ENCODE measurements around the gene CIC.
"Not testable (repeated sequence)": the region's sequence is repeated elsewhere in the genome, so short reads cannot be mapped to it uniquely, and the experiment has no call there.

Gene CIC

DNA sequence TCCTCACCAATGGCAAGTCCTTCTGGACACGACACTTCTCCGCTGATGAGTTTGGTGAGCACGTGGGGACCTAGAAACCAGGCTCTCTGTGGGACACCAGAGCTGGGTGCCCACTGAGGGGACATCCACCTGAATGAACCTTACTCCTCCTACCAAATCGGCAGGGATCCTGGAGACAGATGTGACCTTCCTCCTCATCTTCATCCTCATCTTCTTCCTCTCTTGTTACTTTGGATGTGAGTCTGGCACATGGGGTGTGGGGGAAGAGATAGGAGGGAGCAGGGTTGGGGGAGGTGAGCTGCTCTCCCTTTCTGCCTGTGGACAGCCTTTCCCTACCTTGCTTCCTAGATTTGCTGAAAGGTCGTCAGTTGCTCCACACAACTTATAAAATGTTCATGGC lies 46.0 kb downstream of the CIC start:
- no peak for DNase-seq

DNA sequence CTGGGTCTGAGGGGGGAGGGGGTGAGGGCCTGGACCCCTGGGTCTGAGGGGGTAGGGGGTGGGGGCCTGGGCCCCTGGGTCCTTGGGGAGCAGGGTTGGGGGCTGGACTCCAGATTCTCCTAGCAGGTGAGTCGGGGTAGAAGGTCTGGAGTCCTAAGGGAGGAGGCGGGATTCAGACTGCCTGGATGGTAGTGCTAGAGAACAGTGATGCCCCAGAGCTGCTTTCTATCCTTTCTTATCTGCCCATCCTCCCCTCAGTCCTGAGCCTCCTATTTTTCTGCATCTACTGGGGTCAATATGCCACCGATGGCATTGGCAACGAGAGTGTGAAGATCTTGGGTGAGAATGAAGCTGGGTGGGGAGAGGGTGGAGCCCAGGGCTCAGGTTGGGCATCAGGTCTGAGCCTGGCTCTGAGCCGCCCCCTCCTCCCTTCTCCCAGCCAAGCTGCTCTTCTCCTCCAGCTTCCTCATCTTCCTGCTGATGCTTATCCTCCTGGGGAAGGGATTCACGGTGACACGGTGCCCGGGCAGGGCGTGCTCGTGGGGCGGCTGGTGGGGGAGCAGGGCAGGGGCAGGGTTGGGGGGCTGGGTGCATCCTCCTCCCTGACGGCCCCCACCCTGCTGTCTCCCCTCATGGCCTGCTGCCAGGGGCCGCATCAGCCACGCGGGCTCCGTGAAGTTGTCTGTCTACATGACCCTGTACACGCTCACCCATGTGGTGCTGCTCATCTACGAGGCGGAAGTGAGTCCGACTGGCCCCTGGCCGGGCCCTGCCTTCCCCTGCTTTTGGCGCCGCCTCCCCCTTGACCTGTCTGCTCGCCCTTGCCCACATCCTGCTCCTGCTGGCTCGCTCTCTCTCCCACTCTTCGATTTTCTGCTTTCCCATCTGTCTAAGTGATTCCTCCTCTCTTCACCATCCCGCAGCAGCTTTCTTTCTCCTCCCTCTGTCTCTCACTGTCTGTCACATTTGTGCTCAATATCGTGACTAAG lies 47.5 kb downstream of the CIC start:
- peak; percentile 89 for DNase-seq

DNA sequence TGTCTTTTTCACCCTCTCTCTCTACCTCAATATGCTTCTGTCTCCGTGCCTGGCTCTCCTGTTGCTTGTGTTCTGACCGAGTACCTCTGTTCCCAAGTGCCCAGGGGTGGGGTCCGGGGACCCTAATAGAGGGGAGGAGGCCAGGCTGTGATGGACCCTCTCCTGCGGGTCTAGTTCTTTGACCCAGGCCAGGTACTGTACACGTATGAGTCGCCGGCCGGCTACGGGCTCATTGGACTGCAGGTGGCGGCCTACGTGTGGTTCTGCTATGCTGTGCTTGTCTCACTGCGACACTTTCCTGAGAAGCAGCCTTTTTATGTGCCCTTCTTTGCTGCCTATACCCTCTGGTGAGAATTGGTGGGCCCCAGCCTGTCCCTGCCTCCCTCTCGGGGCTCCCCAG lies 48.5 kb downstream of the CIC start:
- DNase-seq, result no peak

DNA sequence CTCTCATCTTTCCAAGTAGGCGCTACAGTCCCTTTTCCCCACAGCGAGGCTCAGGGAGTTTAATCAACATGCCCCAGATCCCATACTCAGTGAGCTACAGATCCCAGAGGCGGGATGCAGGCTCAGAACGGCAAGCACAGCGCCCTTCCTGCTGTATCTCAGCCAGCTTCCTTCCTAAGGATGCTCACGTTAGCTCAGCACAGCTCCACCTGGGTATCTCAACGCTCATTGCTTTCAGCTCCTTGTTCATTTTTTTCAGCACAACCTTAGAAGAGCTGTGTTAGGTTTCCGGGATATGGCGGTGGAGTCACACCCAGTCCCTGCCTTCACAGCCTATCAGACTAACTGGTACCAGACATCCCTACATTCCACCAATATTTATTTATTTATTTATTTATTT lies 53.3 kb downstream of the CIC start:
- no peak for DNase-seq

DNA sequence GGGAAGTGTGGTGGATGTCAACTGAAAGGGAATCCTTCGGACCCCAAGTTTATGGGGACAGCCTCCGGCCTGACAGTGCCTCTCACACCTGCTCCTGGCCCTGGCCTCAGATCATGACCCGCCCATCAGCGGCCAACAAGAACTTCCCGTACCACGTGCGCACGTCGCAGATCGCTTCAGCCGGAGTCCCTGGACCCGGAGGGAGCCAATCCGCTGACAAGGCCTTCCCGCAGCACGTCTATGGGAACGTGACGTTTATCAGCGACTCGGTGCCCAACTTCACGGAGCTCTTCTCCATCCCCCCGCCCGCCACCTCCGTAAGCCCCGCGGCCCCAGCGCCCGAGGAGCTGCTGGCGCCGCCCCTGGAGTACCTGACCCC lies 54.4 kb downstream of the CIC start:
- no peak for DNase-seq

DNA sequence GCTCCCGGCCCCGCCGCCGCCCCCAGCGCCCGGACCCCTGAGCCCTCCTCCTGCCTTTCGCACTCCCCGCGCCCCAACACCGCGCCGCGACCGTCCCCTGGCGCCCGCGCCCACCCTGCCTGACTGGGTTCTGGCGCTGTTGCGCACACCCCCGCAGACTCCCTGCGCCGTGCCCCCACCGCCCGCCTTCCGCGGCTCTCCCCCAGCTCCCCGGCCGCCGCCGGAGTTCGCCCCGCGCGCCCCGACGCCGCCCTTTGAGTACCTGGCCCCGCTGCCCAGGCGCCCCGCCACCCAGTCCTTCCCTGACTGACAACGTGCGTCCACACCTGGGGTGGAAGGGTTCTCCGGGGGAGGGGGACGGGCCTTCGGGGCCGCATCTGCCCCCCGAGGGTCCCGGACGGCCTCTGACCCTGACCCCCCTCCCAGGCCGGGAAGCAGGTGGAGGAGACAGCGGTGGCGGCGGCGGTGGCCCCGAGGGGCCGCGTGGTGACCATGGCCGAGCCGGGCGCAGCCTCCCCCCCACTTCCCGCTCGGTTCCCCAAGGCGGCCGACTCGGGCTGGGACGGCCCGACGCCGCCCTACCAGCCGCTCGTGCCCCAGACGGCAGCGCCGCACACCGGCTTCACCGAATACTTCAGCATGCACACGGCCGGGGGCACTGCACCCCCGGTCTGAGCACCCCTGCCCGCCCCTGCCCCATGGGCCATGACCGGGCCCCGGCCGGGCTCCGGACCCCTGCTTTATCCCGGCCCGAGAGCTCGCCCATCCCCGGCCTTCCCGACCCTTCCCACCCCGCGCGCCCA lies 55.0 kb downstream of the CIC start:
- DNase-seq, result no peak

DNA sequence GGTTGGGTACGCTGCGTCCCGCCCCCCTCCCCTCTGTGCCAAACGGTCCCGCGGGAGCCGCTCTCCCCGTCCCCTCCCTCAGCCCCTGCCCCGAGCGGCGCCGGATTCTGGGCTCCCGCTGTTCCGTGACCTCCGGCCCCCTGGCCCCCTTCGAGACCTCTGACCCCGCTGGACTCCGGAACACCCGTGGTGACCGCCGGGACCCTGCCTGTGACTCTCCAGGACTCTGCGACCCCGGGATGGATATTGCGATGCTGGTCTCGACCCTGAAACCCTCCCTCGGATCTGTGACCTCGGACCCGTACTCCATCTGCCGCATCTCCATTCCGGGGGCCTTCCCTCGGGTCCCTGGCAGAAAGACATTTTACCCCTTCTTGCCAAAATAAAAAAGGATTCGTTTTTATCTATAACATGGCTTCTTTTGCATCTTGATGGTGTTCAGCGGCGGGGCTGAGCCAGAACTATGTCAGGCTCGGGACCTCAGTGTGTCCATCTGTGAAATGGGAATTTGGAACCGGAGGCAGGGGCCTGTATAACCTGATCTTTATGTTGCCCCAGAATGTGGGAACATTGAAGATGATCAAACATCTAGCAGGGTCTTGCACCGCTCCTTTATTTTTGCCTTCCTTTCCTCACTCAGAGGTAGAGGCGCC lies 55.7 kb downstream of the CIC start:
- DNase-seq, result no peak

DNA sequence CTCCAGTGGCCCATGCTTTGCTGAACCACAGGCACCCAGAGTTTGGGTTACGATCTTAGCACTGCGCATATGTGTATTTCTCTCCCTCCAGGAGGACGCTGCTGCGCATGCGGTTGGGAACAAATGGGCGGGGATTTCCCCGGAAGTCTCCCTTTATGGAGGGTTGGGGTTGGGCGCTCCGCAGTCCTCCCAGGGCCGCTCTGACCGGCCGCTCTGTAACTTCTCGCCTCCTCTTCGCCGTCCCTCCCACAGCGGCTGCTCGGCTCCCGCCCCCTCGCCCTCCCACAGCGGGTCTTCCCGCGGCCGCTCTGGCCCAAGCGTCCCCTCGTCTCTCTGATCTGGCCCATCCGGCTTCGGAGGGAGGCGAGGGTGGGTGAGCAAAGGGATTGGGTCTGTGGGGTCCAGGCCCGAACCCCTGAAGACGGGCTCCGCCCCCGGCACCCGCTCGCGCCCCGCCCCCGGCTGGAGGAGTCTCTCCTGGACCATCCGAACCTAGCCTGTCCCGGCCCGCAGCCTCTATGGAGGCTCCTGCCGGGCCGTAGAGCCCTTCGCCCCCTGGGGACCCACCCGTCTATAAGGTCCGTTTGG lies 56.4 kb downstream of the CIC start, which contains the start of gene MEGF8:
Gene MEGF8 (plus strand): TSS at position 328 of the 588 bp plus-strand sequence. CDS start 609 bp downstream, outside the sequence.
- DNase-seq, result peak; percentile 100

DNA sequence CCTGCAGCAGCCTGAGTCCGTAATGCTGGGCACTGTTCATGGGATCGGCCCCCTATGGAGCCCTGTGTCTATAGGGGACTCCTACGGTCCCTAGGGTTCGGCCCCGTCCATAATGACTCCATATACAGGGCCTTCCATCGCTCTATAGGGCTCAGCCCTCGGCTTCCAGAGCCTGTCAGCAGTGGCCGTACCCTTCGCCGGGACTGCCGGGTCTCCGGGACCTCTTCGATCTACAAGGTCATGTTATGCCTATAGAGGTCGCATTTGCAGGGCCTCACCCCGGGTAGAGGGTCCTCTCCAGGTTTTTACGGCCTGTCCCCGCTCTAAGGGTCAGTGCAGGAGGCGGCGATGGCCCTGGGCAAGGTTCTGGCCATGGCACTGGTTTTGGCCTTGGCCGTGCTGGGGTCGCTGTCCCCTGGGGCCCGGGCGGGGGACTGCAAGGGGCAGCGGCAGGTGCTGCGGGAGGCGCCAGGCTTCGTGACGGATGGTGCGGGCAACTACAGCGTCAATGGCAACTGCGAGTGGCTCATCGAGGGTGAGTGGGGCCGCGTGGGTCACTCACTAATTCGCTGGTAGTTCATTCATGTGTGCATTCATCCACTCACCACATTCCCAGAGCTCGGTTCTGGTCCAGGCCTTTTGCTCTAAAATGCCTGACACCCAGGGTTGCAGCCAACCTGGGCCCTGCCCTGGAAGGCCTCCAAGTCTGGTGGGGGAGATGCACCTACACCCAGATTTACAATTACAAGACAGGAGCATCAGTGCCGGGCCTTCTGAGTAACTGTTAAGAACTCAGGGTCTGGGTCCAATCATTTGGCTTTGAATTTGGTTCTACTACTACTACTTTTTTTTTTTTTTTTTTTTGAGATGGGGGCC lies 57.1 kb downstream of the CIC start:
- peak; percentile 77 for DNase-seq

DNA sequence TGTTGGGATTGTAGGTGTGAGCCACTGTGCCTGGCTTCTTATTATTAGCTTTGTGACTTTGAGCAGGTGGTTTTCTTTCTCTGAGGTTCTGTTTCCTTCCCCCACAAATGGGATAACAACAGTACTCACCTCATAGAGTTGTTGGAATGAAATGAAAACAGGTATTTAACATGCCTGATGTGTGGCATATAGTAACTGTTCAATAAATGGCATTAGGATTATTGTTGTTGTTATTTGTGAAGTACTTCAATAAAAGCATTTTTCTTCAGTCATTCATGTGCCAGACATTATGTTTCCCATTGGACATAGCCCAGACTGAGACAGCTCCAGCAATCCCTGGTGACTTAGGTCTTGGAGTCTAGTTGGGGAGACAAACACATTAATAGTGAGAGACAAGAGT lies 57.9 kb downstream of the CIC start:
- DNase-seq, result no peak

DNA sequence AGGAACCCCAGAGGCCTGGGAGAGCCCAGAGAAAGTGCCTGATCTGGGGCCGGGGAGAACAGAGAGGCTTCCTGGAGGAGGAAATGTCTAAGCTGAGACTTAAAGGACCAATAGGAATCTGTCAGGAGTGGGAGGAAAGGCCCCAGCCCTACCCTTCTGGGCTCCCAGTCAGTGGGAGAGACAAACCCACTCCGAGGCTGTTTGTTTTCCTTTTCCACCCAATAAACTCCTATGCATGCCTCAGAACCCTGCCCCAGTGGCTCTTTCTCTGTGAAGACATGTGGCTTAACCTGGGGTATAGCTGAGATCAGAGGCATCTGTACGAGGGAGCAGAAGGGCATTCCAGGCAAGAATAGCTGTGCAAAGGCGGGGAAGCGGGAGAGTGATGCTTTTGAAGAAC lies 58.3 kb downstream of the CIC start:
- no peak for DNase-seq

DNA sequence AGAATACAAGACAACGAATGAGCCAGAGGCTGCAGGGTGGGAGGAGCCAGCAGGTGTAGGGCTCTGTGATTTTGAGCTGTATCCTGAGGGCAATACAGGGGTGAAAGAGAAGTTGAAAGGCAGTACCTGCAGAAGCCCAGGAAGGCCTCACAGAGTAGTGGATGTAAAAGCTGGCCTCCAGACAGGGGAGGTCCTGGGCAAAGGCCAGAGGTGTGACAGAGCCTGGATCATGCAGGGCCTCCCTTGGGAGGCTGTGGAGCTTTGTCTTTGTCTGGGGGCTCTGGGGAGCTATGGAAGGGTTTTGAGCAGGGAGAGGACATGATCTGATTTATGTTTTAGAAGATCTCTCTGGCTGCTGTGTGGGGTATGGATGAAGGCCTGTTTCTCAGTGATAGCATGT lies 59.1 kb downstream of the CIC start:
- DNase-seq, result no peak

DNA sequence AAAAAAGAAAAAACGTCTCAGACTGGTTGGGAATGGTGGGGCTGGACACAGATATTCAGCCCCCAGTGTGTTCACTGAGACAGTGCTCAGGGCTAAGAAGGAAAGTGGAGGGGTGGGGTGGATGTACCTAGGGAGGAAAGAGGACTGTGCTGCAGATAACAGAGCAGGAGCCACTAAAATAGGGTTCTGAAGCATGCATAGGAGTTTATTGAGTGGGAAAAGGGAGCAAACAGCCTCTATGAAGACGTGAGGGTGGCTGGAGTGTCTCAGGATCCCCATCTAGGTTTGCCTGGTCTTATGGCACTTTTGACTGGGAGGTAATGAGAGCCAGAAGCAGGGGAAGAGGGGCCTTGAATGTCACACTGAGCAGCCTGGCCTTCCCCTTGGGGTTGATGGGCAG lies 59.8 kb downstream of the CIC start:
- no peak for DNase-seq

DNA sequence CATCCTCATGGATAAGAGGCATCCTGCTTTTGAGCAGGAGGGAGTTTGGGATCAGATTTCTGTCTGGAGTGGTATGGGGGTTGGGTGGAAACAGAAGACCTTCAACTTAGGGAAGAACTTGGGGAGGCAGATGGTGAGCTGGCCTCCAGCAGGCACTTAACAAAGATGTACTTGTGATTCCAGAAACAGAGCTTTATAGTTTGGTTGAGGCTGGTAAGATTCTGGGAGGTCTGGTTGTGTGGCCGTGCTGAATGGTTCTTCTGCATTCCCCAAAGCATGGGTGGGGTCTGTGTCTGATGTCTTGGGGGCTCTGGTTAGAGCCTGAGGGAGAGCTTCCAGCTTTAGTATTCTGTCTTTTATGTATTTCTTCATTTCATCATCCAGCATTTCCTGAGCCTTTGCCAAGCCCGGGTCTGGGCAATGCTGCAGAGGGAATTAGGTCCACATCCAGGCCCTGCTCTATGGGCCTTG lies 61.2 kb downstream of the CIC start:
- no peak for DNase-seq

DNA sequence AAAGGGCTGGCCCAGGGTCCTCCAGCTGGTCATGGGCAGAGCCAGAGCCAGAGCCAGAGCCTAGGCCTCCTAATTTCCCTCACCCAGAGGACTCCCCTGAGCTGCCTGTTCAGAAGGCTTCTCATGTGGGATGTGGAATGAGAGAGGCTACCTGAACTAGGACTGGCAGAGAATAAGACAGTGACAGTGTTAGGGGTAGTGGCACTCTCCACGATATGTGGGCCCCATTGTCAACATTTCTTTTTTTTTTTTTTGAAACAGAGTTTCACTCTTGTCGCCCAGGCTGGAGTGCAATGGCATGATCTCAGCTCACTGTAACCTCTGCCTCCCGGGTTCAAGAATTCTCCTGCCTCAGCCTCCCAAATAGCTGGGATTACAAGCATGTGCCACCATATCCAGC lies 62.3 kb downstream of the CIC start:
- DNase-seq, result not testable (repeated sequence)

DNA sequence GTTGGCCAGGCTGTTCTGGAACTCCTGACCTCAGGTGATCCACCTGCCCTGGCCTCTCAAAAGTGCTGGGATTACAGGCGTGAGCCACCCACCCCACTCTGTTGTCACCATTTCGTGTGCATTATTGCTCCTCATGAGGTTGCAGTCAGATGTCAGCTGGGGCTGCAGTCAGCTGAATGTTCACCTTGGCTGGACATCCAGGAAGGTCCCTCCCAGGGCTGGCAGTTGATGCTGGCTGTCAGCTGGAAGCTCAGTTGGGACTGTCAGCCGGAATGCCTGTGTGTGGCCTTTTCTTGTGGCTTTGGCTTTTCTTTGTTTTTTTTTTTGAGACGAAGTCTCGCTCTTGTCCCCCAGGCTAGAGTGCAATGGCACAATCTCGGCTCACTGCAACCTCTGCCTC lies 63.0 kb downstream of the CIC start:
- no peak for DNase-seq

DNA sequence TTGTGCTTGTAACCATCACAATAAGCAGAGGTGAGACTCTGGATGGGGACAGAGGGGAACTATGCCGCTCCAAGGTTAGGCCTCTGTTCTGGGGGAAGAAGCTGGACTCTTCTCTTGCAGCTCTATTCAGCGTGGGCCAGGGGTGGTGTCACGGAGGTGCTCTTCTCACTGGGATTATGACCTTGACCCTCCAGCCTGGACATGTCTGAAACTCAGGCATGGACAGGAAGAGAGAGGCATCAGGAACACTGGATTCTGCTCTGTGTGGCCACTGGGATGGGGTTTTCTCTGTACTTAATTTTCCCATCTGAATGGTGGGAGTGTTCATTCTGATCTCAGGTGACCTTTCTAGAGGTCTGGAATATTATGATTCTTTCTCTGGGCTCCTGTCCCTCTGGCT lies 64.0 kb downstream of the CIC start:
- DNase-seq, result no peak

DNA sequence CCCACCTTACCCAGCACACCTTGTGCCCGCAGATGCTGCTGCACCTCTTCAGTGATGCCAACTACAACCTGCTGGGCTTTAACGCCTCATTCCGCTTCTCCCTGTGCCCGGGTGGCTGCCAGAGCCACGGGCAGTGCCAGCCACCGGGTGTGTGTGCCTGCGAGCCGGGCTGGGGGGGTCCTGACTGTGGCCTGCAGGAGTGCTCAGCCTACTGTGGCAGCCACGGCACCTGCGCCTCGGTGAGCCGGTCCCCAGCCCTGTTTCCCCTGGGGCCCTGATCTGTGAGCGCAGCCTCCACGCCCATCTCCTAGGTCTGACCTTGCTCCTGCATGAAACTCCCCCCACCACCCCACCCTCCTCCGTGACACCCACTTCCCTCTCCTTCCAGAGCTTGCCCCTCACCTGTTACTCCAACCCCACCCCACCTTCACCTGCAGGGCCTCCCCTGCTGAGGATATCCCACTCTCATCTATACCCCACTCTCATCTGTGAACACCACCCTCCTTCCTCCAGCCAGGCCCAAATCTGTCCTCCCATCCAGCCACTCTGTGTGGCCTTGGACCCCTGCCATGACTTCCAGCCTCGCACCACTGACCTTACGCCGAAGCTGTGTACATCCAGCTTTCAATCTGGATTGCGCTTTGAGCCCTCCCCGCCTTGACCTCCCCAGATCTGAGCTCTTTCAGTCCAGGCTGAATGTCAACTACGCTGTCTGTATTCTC lies 65.1 kb downstream of the CIC start:
- no peak for DNase-seq

DNA sequence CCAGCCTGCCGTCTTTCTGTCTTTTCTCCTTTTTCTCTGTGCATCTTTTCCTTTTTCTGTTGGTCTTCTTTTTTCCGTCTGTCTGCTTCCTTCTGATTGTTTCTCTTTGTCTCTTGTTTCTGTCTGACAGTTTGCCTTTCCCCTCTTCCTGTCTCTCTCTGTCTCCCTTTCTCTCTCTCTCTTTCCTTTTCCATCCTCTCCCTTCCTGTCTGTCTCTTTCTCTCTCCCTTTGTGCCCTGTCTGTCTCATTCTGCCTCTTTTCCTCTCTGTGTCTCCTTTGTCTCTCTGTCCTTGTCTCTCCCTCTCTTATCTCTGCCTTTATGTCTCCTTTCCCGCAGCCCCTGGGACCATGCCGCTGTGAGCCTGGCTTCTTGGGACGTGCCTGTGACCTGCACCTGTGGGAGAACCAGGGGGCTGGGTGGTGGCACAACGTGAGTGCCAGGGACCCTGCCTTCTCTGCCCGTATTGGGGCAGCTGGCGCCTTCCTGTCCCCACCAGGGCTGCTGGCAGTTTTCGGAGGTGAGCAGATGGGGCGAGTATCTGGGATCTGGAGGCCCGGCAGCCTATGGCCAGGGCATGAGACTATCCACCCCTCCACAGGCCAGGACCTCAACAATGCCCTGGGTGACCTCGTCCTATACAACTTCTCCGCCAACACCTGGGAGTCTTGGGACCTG lies 65.8 kb downstream of the CIC start:
- DNase-seq, result no peak

DNA sequence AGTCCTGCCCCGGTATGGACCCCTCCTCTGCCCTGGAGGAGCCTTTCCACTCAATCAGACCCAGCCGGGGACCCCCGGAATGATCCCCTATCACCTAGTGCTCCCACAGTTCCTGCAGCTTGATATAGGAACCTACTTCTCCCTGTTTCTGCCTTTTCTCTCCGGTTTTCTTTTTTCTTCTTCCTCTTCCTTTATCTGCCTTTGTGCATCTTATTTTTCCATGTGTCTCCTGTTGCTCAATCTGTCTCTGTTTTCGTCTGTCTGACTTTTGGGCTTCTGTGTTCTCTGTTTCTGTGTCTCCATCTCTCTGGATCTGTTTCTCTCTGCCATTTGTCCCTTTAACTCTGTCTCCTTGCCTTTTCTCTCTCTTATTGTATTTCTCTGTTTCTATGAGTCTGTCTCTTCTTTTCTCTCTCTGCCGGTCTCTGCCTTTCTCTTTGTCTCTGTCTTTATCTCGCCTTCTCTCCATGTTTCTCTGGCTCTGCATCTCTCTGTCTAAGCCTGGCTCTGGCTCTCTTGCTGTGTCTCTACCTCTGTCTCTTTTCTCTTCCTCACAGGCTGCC lies 66.4 kb downstream of the CIC start:
- peak; percentile 60 for DNase-seq
